ACHN (cell line): ENCODE results near the gene INTS3.

Source experiments
- DNase-seq: peaks from one replicate; pipeline ENCODE4 v3.0.0-alpha.2; 2015
- in situ Hi-C: cut with HindIII; loops from 2 replicates; pipeline ENCODE4 v1.10.0; 2017; ENCODE audit warnings: low sequenced_read_pairs, low pct_ligation_motif_present, low pct_unique_long_range_greater_than_20kb

INTS3 gene, protein sequence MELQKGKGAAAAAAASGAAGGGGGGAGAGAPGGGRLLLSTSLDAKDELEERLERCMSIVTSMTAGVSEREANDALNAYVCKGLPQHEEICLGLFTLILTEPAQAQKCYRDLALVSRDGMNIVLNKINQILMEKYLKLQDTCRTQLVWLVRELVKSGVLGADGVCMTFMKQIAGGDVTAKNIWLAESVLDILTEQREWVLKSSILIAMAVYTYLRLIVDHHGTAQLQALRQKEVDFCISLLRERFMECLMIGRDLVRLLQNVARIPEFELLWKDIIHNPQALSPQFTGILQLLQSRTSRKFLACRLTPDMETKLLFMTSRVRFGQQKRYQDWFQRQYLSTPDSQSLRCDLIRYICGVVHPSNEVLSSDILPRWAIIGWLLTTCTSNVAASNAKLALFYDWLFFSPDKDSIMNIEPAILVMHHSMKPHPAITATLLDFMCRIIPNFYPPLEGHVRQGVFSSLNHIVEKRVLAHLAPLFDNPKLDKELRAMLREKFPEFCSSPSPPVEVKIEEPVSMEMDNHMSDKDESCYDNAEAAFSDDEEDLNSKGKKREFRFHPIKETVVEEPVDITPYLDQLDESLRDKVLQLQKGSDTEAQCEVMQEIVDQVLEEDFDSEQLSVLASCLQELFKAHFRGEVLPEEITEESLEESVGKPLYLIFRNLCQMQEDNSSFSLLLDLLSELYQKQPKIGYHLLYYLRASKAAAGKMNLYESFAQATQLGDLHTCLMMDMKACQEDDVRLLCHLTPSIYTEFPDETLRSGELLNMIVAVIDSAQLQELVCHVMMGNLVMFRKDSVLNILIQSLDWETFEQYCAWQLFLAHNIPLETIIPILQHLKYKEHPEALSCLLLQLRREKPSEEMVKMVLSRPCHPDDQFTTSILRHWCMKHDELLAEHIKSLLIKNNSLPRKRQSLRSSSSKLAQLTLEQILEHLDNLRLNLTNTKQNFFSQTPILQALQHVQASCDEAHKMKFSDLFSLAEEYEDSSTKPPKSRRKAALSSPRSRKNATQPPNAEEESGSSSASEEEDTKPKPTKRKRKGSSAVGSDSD

GRCh38 chr1:153727463-153728304 lies at the start of gene INTS3:
TSS of gene INTS3 (plus strand) at chr1:153728050. CDS start at chr1:153728635, 585 bp downstream.
- peak; percentile 100 for DNase-seq
- in situ Hi-C loops = no loop called here

DNA sequence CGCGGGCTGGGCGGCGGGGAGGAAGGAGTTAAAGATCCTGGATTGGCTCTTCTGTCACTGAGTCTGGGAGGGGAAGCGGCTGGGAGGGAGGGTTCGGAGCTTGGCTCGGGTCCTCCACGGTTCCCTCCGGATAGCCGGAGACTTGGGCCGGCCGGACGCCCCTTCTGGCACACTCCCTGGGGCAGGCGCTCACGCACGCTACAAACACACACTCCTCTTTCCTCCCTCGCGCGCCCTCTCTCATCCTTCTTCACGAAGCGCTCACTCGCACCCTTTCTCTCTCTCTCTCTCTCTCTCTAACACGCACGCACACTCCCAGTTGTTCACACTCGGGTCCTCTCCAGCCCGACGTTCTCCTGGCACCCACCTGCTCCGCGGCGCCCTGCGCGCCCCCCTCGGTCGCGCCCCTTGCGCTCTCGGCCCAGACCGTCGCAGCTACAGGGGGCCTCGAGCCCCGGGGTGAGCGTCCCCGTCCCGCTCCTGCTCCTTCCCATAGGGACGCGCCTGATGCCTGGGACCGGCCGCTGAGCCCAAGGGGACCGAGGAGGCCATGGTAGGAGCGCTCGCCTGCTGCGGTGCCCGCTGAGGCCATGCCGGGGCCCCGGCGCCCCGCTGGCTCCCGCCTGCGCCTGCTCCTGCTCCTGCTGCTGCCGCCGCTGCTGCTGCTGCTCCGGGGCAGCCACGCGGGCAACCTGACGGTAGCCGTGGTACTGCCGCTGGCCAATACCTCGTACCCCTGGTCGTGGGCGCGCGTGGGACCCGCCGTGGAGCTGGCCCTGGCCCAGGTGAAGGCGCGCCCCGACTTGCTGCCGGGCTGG lies 49.1 kb upstream of the INTS3 start, which contains the start of gene NPR1:
Gene NPR1 (plus strand): TSS at position 170 of the 818 bp plus-strand sequence. CDS start 421 bp downstream, at position 591.
- in situ Hi-C loops = no loop called here
- DNase-seq = peak; percentile 42

DNA sequence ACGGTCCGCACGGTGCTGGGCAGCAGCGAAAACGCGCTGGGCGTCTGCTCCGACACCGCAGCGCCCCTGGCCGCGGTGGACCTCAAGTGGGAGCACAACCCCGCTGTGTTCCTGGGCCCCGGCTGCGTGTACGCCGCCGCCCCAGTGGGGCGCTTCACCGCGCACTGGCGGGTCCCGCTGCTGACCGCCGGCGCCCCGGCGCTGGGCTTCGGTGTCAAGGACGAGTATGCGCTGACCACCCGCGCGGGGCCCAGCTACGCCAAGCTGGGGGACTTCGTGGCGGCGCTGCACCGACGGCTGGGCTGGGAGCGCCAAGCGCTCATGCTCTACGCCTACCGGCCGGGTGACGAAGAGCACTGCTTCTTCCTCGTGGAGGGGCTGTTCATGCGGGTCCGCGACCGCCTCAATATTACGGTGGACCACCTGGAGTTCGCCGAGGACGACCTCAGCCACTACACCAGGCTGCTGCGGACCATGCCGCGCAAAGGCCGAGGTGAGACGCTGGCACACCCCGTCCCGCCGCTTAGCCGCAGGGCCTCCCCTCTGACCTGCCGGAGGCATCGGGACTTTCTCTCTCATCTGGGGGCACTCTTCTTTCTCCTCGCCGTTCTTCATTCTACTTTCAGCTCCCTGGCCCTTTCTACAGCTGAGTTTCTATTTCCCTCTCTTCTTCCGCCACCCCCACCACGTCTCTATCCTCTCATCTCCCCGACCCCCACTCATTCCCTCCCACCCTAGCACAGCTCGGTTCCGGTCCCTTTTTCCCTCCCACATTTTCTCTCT lies 48.3 kb upstream of the INTS3 start:
- in situ Hi-C loops = no loop called here
- no peak for DNase-seq

GRCh38 chr1:153680120-153680403 lies 47.8 kb upstream of the INTS3 start:
- DNase-seq = no peak
- in situ Hi-C loops = no loop called here

- in situ Hi-C loops = no loop called here
- no peak for DNase-seq
Observed at GRCh38 chr1:153682730-153683129, 45.1 kb upstream of the INTS3 start.

- in situ Hi-C loops = no loop called here
- DNase-seq = no peak
Observed at GRCh38 chr1:153683854-153684253, 44.0 kb upstream of the INTS3 start.

- in situ Hi-C loops = no loop called here
Observed at GRCh38 chr1:153684892-153685291, 43.0 kb upstream of the INTS3 start.

GRCh38 chr1:153685544-153686340 lies 42.1 kb upstream of the INTS3 start:
- DNase-seq = no peak
- in situ Hi-C loops = no loop called here

More at GRCh38 chr1:153684892-153685291, 43.0 kb upstream of the INTS3 start:
- no peak for DNase-seq

GRCh38 chr1:153687346-153688125 lies 40.3 kb upstream of the INTS3 start:
- in situ Hi-C loops = no loop called here
- no peak for DNase-seq

DNA sequence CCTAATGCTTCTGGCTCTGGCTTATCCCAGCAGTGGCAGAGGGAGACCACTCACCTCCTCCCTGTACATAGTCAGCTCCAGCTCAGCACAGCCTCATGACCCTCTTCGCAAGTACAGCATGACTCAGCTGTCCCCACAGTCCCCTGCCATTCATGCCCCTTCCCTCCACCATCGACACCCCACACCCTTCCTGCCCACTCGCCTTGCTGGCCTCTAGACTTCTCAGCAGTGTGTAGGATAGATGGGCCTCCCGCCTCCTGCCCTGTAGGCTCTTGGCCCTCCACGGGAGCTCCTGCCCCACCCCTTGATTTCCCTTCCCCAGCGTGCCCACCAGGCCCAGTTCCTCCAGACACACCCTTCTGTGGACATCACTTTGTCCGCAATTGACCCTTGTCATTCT lies 39.6 kb upstream of the INTS3 start:
- in situ Hi-C loops = no loop called here
- no peak for DNase-seq

GRCh38 chr1:153688736-153689328 lies 39.0 kb upstream of the INTS3 start:
- no peak for DNase-seq
- in situ Hi-C loops = no loop called here

GRCh38 chr1:153693466-153693865 lies 34.4 kb upstream of the INTS3 start:
- DNase-seq = no peak
- in situ Hi-C loops = no loop called here

GRCh38 chr1:153696741-153697140 lies 31.1 kb upstream of the INTS3 start:
- in situ Hi-C loops = no loop called here
- DNase-seq = no peak

DNA sequence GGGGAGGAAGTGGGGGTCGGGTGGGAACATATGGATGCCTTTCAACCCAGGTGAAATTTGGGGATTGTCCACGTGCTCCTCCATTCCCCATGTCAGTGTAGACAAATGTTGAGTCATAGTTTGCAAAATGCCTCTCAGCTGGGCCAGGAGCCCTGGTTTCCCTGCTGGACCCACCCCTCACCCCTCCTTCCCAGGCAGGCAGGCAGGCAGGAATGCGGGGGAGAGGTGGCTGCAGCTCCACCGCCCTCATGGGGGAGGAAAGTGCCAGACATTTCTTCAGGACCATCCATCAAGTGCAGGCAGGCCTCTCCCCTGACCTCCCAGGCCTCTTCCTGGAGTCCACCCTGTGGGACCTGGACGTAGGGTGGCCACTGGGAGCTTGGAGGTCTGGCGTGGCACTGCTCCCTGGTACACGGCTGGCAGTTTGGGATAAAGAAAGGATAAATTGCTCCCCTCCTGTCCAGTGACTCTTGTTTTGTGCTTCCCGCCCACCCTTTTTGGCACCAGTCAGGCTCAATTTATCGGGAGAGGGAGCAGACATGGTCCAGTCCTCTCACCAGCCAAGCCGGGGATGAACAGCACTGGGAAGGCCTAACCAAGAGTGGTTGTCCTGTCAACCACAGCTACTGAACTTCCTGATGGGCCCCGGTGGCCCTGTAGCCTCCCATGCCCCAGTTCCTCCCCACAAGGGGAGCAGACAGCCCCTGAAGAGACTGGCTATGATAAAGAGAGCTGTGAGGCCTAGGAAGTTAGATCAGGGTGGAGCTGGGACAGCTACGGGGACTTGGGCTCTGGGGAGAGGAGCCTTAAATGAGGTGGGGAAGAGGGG lies 30.4 kb upstream of the INTS3 start:
- no peak for DNase-seq

More for the DNA sequence above, 30.4 kb upstream of the INTS3 start:
- in situ Hi-C loops = no loop called here
